A549 (cell line): ENCODE measurements around the gene CLASP2. TPM values are rescaled to one million over a fixed set of nuclear protein-coding genes. Genes with fewer than 3 reads are reported as not detected.

Source experiments
- ATAC-seq, 2 experiments: fragments of 200-7000 bp in 1 of 2; fragments of >200 bp in 1 of 2; cut with Nextera tagmentation in 1 of 2; cut with Tn5 transposase in 1 of 2; 3 replicates each; pipeline versions ENCODE4 v1.8.0 to v1.9.1; 2018 to 2020; ENCODE audit warnings: mild to moderate bottlenecking in 1 of 2, moderate library complexity in 1 of 2
- CTCF ChIA-PET: fragments of 300-600 bp; sonication (Branson Sonifier 250); formaldehyde crosslinking; extraction: SDS; loops from one replicate; lab custom pipeline; 2021; ENCODE audit warnings: antibody characterized with exemption, inconsistent platforms; lab: Yijun Ruan, JAX
- POLR2A ChIA-PET: fragments of 350-600 bp; formaldehyde crosslinking; extraction: SDS; loops from one replicate; lab custom pipeline; 2021; ENCODE audit warnings: antibody characterized with exemption, inconsistent platforms; lab: Yijun Ruan, JAX
- DNase-seq, 2 experiments: peaks; one replicate each; pipeline versions ENCODE4 v3.0.0 to v3.0.0-alpha.2; 2011 to 2016; ENCODE audit warnings: low read depth in 1 of 2, low spot score in 1 of 2
- FAIRE-seq: peaks from 2 replicates; lab custom pipeline; 2011; peaks lifted over from hg19 to GRCh38; lab: Jason Lieb, UNC
- H3K27ac ChIP-seq, 2 experiments: fragments of >200 bp; sonication (Bioruptor Twin); formaldehyde crosslinking; 3 replicates each; pipeline ENCODE4 v1.5.1; 2016 to 2017
- H3K4me1 ChIP-seq: fragments of >200 bp; sonication (Bioruptor Twin); formaldehyde crosslinking; 3 replicates; pipeline ENCODE4 v1.6.1; 2016
- H3K4me2 ChIP-seq: fragments of >200 bp; sonication (Bioruptor Twin); formaldehyde crosslinking; 3 replicates; pipeline ENCODE4 v1.6.1; 2016
- H3K4me3 ChIP-seq: fragments of >200 bp; sonication (Bioruptor Twin); formaldehyde crosslinking; 3 replicates; pipeline ENCODE4 v1.5.1; 2016
- H3K9me3 ChIP-seq: fragments of >200 bp; sonication (Bioruptor Twin); formaldehyde crosslinking; 3 replicates; pipeline ENCODE4 v1.6.1; 2016
- CBX8 ChIP-seq: fragments of 200-600 bp; sonication (generic); IDR thresholded peaks from 2 replicates; pipeline ENCODE4 v1.6.1; 2016
- EHF ChIP-seq: fragments of 250-450 bp; sonication (Bioruptor Pico); IDR thresholded peaks from 2 replicates; pipeline ENCODE4 v1.5.0; 2020; ENCODE audit warnings: mild to moderate bottlenecking
- EHMT2 ChIP-seq: fragments of 200-600 bp; sonication (generic); IDR thresholded peaks from 2 replicates; pipeline ENCODE4 v1.6.1; 2016; ENCODE audit warnings: antibody characterized with exemption, low read depth, mild to moderate bottlenecking, moderate library complexity
- ELK1 ChIP-seq: fragments of 150-350 bp; IDR thresholded peaks from 2 replicates; pipeline ENCODE4 v1.6.1; 2014; ENCODE audit warnings: low read depth, mild to moderate bottlenecking, low read length
- ESRRA ChIP-seq: fragments of 150-350 bp; IDR thresholded peaks from 2 replicates; pipeline ENCODE4 v1.6.1; 2014; ENCODE audit warnings: mild to moderate bottlenecking, low read length, borderline replicate concordance
- FOSL2 ChIP-seq, 2 experiments: fragments of 450-650 bp in 1 of 2; fragments of >200 bp in 1 of 2; sonication (Bioruptor Twin) in 1 of 2; formaldehyde crosslinking; IDR thresholded peaks; 2 replicates each; pipeline versions ENCODE4 v1.5.0 to v1.6.1; 2016 to 2020; ENCODE audit warnings: mild to moderate bottlenecking in 1 of 2, moderate library complexity in 1 of 2
- FOXS1 ChIP-seq: fragments of 250-450 bp; sonication (Bioruptor Pico); IDR thresholded peaks from 2 replicates; pipeline ENCODE4 v1.5.0; 2020; ENCODE audit warnings: mild to moderate bottlenecking, moderate library complexity
- HDAC2 ChIP-seq: fragments of 200-600 bp; sonication (generic); IDR thresholded peaks from 2 replicates; pipeline ENCODE4 v1.6.1; 2016
- HEYL ChIP-seq: fragments of 250-450 bp; sonication (Bioruptor Pico); IDR thresholded peaks from 2 replicates; pipeline ENCODE4 v1.8.0; 2021; ENCODE audit warnings: mild to moderate bottlenecking, moderate library complexity
- HOXB5 ChIP-seq: fragments of 250-450 bp; sonication (Bioruptor Pico); IDR thresholded peaks from 2 replicates; pipeline ENCODE4 v1.5.0; 2020; ENCODE audit warnings: mild to moderate bottlenecking, moderate library complexity
- JUN ChIP-seq, 2 experiments: fragments of >200 bp; sonication (Bioruptor Twin); formaldehyde crosslinking; IDR thresholded peaks; 2 replicates in 1 of 2; 3 replicates in 1 of 2; pipeline ENCODE4 v1.6.1; 2016 to 2017
- MAFK ChIP-seq: fragments of 450-650 bp; IDR thresholded peaks from 2 replicates; pipeline ENCODE4 v1.6.1; 2014; ENCODE audit not compliant: partially characterized antibody
- NR3C1 ChIP-seq: fragments of >200 bp; sonication (Bioruptor Twin); formaldehyde crosslinking; IDR thresholded peaks from 3 replicates; pipeline ENCODE4 v1.6.1; 2017
- POLR2A ChIP-seq: IDR thresholded peaks from 2 replicates; pipeline ENCODE4 v1.6.1; 2012; ENCODE audit warnings: mild to moderate bottlenecking, low read length
- POLR2AphosphoS2 ChIP-seq: conservative IDR thresholded peaks from 2 replicates; pipeline ENCODE4 v1.6.1; 2012; ENCODE audit warnings: low read length, improper control_type of control experiment, inconsistent platforms
- RAD21 ChIP-seq, 2 experiments: fragments of >200 bp in 1 of 2; sonication (Bioruptor Twin) in 1 of 2; formaldehyde crosslinking in 1 of 2; IDR thresholded peaks in 1 of 2; conservative IDR thresholded peaks in 1 of 2; 2 replicates in 1 of 2; 3 replicates in 1 of 2; pipeline ENCODE4 v1.6.1; 2012 to 2018; ENCODE audit warnings: inconsistent platforms in 1 of 2
- RCOR1 ChIP-seq: fragments of 150-350 bp; IDR thresholded peaks from 2 replicates; pipeline ENCODE4 v1.6.1; 2014; ENCODE audit warnings: antibody characterized with exemption, low read length, low read depth
- RFX5 ChIP-seq: fragments of 450-650 bp; IDR thresholded peaks from 2 replicates; pipeline ENCODE4 v1.7.1; 2014; ENCODE audit warnings: antibody characterized with exemption, mild to moderate bottlenecking, moderate library complexity
- RNF2 ChIP-seq: fragments of 200-600 bp; sonication (generic); IDR thresholded peaks from 2 replicates; pipeline ENCODE4 v1.6.1; 2016; ENCODE audit warnings: low read depth, mild to moderate bottlenecking, antibody characterized with exemption, moderate library complexity, borderline replicate concordance
- SMC3 ChIP-seq: fragments of >200 bp; sonication (Bioruptor Twin); formaldehyde crosslinking; IDR thresholded peaks from 3 replicates; pipeline ENCODE4 v1.6.1; 2018; ENCODE audit warnings: inconsistent platforms
- TP53 ChIP-seq: fragments of 250-450 bp; sonication (Bioruptor Pico); IDR thresholded peaks from 2 replicates; pipeline ENCODE4 v1.5.0; 2021; ENCODE audit warnings: mild to moderate bottlenecking, moderate library complexity
- ZFP36 ChIP-seq: fragments of 450-650 bp; IDR thresholded peaks from 2 replicates; pipeline ENCODE4 v1.6.1; 2014; ENCODE audit warnings: borderline replicate concordance; ENCODE audit not compliant: partially characterized antibody
- ZSCAN20 ChIP-seq: fragments of 250-450 bp; sonication (Bioruptor Pico); IDR thresholded peaks from 2 replicates; pipeline ENCODE4 v1.8.0; 2022; ENCODE audit warnings: mild to moderate bottlenecking, moderate library complexity
- WGBS: methylation state at CpG from one replicate; pipeline ENCODE4 v1.1.6; 2017; ENCODE audit errors: missing lambda C conversion rate; 5-methylcytosine and 5-hydroxymethylcytosine counted together
- polyA plus RNA-seq, 4 experiments: library from polyadenylated mRNA; depleted of rRNA in 3 of 4; stranded (reverse); fragments of >200 nt; fragmentation: RNase III in 1 of 4; extraction: RNeasy Plus Mini Kit Qiagen cat#74134 plus additional on column Dnase treatment in 1 of 4; gene quantifications; 2 replicates in 3 of 4; 3 replicates in 1 of 4; pipeline ENCODE4 v1.2.3, GENCODE V29; 2011 to 2017
- TF ChIP-seq, protein P1 (sequence below): fragments of 250-450 bp; sonication (Bioruptor Pico); IDR thresholded peaks from 2 replicates; pipeline ENCODE4 v1.5.0; 2021; ENCODE audit warnings: mild to moderate bottlenecking, moderate library complexity, borderline replicate concordance
- TF ChIP-seq, protein P2 (sequence below): fragments of 450-650 bp; IDR thresholded peaks from 2 replicates; pipeline ENCODE4 v1.6.1; 2014; ENCODE audit warnings: antibody characterized with exemption
- TF ChIP-seq, protein P3 (sequence below): fragments of >200 bp; sonication (Bioruptor Twin); formaldehyde crosslinking; IDR thresholded peaks from 3 replicates; pipeline ENCODE4 v1.6.1; 2016

CLASP2 gene
- polyA plus RNA-seq, 2 of the 4 experiments (the other 2 are of a cell fraction) = 18.1 to 66.5 TPM

DNA sequence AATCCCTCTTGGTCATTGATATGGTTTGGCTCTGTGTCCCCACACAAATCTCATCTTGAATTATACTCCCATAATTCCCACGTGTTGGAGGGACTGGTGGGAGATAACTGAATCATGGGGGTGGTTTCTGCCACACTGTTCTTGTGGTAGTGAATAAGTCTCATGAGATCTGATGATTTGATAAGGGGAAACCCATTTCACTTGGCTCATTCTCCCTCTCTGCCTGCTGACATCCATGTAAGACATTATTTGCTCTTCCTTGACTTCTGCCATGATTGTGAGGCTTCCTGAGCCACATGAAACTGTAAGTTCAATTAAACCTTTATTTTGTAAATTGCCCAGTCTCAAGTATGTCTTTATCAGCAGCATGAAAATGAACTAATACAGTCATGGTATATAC, 171.0 kb downstream of the CLASP2 start (continued):
- TF ChIP-seq, protein P1, sequence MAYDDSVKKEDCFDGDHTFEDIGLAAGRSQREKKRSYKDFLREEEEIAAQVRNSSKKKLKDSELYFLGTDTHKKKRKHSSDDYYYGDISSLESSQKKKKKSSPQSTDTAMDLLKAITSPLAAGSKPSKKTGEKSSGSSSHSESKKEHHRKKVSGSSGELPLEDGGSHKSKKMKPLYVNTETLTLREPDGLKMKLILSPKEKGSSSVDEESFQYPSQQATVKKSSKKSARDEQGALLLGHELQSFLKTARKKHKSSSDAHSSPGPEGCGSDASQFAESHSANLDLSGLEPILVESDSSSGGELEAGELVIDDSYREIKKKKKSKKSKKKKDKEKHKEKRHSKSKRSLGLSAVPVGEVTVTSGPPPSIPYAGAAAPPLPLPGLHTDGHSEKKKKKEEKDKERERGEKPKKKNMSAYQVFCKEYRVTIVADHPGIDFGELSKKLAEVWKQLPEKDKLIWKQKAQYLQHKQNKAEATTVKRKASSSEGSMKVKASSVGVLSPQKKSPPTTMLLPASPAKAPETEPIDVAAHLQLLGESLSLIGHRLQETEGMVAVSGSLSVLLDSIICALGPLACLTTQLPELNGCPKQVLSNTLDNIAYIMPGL (CRISPR knock-in tag) = no peak
- TF ChIP-seq, all 56 proteins: peak for 0

DNA sequence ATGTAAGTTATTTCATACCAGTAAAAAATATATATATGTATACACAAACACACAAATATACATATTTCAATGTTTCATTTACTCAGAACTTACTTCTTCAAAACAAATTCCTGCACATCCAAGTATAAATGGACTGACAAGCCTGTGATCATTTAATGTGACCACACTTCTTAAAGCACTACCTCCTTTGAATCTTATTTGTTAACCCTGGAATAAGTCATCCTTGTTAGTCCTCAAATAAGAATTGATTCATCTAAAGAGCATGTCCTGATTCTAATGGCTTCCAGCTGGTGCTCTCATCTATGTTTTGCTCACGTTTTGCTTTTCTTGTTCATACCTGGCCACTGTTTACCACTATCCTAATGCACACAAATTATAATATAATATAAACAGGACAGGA, 173.9 kb downstream of the CLASP2 start:
- Histone ChIP-seq H3K4me2 (no peak overlapping the region), H3K9me3 (no peaks in the 10 kb centered on the region), H3K27ac (no peak overlapping the region), H3K4me3 (no peak overlapping the region), H3K4me1 (no peaks in the 10 kb centered on the region)
- TF ChIP-seq EHMT2 = no peak
- TF ChIP-seq MAFK = no peak
- TF ChIP-seq POLR2AphosphoS2 = no peak
- TF ChIP-seq RNF2 = no peak
- DNase-seq = no peak
- FAIRE-seq = no peak
- WGBS = 69% methylated on average over 1 of the region's 1 CpG
- ChIA-PET POLR2A (no interaction called here), CTCF (no interaction called here)
- no peak for ATAC-seq

GRCh38 chr3:33543601-33544000, 174.5 kb downstream of the CLASP2 start:
- 87% methylated on average over 1 of the region's 1 CpG for WGBS
- Histone ChIP-seq H3K4me1 (no peaks in the 10 kb centered on the region), H3K4me3 (no peak overlapping the region), H3K4me2 (no peak overlapping the region), H3K27ac (no peak overlapping the region), H3K9me3 (no peaks in the 10 kb centered on the region)
- ChIA-PET POLR2A (no interaction called here), CTCF (no interaction called here)
- TF ChIP-seq RFX5 (no peak), HEYL (CRISPR knock-in tag) (no peak)
- TF ChIP-seq, protein P2, sequence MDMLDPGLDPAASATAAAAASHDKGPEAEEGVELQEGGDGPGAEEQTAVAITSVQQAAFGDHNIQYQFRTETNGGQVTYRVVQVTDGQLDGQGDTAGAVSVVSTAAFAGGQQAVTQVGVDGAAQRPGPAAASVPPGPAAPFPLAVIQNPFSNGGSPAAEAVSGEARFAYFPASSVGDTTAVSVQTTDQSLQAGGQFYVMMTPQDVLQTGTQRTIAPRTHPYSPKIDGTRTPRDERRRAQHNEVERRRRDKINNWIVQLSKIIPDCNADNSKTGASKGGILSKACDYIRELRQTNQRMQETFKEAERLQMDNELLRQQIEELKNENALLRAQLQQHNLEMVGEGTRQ = no peak
- TF ChIP-seq, protein P3, sequence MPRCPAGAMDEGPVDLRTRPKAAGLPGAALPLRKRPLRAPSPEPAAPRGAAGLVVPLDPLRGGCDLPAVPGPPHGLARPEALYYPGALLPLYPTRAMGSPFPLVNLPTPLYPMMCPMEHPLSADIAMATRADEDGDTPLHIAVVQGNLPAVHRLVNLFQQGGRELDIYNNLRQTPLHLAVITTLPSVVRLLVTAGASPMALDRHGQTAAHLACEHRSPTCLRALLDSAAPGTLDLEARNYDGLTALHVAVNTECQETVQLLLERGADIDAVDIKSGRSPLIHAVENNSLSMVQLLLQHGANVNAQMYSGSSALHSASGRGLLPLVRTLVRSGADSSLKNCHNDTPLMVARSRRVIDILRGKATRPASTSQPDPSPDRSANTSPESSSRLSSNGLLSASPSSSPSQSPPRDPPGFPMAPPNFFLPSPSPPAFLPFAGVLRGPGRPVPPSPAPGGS = no peak
- FAIRE-seq (peak; percentile 36), ATAC-seq (no peak), DNase-seq (no peak)

DNA sequence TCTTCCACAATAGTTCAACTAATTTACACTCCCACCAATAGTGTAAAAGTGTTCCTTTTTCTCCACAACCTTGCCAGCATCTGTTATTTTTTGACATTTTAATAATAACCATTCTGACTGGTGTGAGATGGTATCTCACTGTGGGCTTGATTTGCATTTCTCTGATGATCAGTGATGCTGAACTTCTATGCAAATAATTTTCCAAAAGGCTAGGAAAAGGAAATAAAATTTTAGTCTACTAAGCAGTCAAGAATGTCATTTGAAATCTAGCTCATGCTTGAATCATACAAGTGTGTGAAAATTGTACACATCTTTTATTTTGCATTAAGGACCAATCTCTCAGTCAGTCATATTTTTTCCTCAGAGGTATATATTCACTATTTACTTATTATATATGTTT, 176.1 kb downstream of the CLASP2 start:
- no peak for ATAC-seq
- Histone ChIP-seq H3K4me3 (no peak overlapping the region), H3K4me1 (no peaks in the 10 kb centered on the region), H3K4me2 (no peak overlapping the region), H3K9me3 (no peaks in the 10 kb centered on the region), H3K27ac (no peak overlapping the region)
- no peak for TF ChIP-seq SMC3
- no peak for TF ChIP-seq ELK1
- no peak for TF ChIP-seq EHMT2
- TF ChIP-seq ZFP36 = no peak
- no peak for TF ChIP-seq CBX8
- no peak for TF ChIP-seq POLR2A
- no peak for TF ChIP-seq POLR2AphosphoS2
- TF ChIP-seq RAD21 (conservative IDR thresholded peaks at IDR 0.05 in 1 of 2, IDR thresholded peaks at IDR 0.05 in 1 of 2) = no peak
- TF ChIP-seq RCOR1 = no peak
- no peak for TF ChIP-seq ZSCAN20 (CRISPR knock-in tag)
- no peak for TF ChIP-seq RFX5
- TF ChIP-seq JUN (IDR thresholded peaks at IDR 0.05) = no peak
- no peak for TF ChIP-seq FOXS1 (CRISPR knock-in tag)
- TF ChIP-seq ESRRA = no peak
- no peak for TF ChIP-seq NR3C1
- no peak for TF ChIP-seq EHF
- TF ChIP-seq HOXB5 (CRISPR knock-in tag) = no peak
- no peak for TF ChIP-seq HDAC2
- TF ChIP-seq TP53 (CRISPR knock-in tag) = no peak
- no peak for TF ChIP-seq FOSL2 (IDR thresholded peaks at IDR 0.05)
- no peak for TF ChIP-seq FOSL2 (CRISPR knock-in tag; IDR thresholded peaks at IDR 0.05)
- ChIA-PET CTCF (interaction anchor here (1.6 kb wide), 1 partner anchor 245 kb away, joined by 4 read pairs; no protein-coding TSS in a partner anchor), POLR2A (no interaction called here)
- DNase-seq = no peak
- FAIRE-seq = no peak
